K562 (cell line): ENCODE measurements around the gene ARHGAP32. TPM values are rescaled to one million over a fixed set of nuclear protein-coding genes. Genes with fewer than 3 reads are reported as not detected.

Source experiments
- ATAC-seq: fragments of 200-7000 bp; cut with Tn5 transposase; 3 replicates; pipeline ENCODE4 v1.9.1; 2020; ENCODE audit warnings: moderate library complexity
- BruUV-seq: library from RNA; stranded (reverse); fragments of 400-500 nt; replicated peaks from 2 replicates; lab custom pipeline; 2021; lab: Mats Ljungman, UMichigan
- CTCF ChIA-PET: fragments of 300-600 bp; formaldehyde crosslinking; extraction: SDS; loops from one replicate; lab custom pipeline; 2021; ENCODE audit warnings: low intra/inter-chr PET ratio; lab: Yijun Ruan, JAX
- POLR2A ChIA-PET: fragments of 300-600, 350-650 bp; sonication (Branson Sonifier 250); formaldehyde crosslinking; extraction: SDS; loops from one replicate; lab custom pipeline; 2021; ENCODE audit warnings: antibody characterized with exemption, inconsistent platforms; lab: Yijun Ruan, JAX
- DNase-seq, 4 experiments: peaks; one replicate each; pipeline versions ENCODE4 v3.0.0 to v3.0.0-alpha.2; 2011 to 2018; ENCODE audit warnings: low spot score in 3 of 4, mixed read lengths in 3 of 4; ENCODE audit errors: extremely low read depth in 1 of 4
- FAIRE-seq: peaks from 2 replicates; lab custom pipeline; 2011; peaks lifted over from hg19 to GRCh38; lab: Jason Lieb, UNC
- H2AFZ ChIP-seq: 2 replicates; pipeline ENCODE4 v1.6.0; 2011; ENCODE audit warnings: low read depth, low read length, control low read depth, inconsistent platforms
- H3K27ac ChIP-seq: fragments of 200-600 bp; 3 replicates; pipeline ENCODE4 v1.8.0; 2011; ENCODE audit warnings: low read depth, mild to moderate bottlenecking, control low read depth, inconsistent platforms, low read length, moderate library complexity, mixed read lengths; ENCODE audit errors: extremely low read depth
- H3K27me3 ChIP-seq, 2 experiments: fragments of 300-600 bp in 1 of 2; 2 replicates in 1 of 2; 3 replicates in 1 of 2; pipeline versions ENCODE4 v1.6.0 to v1.8.0; 2011; ENCODE audit warnings: inconsistent platforms in 2 of 2, low read length in 2 of 2, mild to moderate bottlenecking in 1 of 2, mixed read lengths in 1 of 2, moderate library complexity in 1 of 2; ENCODE audit not compliant: control insufficient read depth in 2 of 2, insufficient read depth in 2 of 2
- H3K36me3 ChIP-seq: fragments of 300-600 bp; 3 replicates; pipeline ENCODE4 v1.8.0; 2011; ENCODE audit warnings: mild to moderate bottlenecking, low read length, inconsistent platforms; ENCODE audit not compliant: control insufficient read depth, insufficient read depth
- H3K4me1 ChIP-seq, 2 experiments: fragments of 200-600 bp in 1 of 2; replicated peaks in 1 of 2; 2 replicates in 1 of 2; 3 replicates in 1 of 2; pipeline versions ENCODE4 v1.5.1 to v1.8.0; 2011; ENCODE audit warnings: inconsistent platforms in 2 of 2, low read length in 2 of 2, mild to moderate bottlenecking in 1 of 2, mixed read lengths in 1 of 2, moderate library complexity in 1 of 2; ENCODE audit not compliant: control insufficient read depth in 2 of 2, insufficient read depth in 2 of 2
- H3K4me2 ChIP-seq: 2 replicates; pipeline ENCODE4 v1.6.1; 2011; ENCODE audit warnings: low read length, control low read depth, inconsistent platforms, mixed read lengths; ENCODE audit not compliant: insufficient read depth
- H3K4me3 ChIP-seq: fragments of 200-600 bp; sonication (generic), shearing (Covaris generic); 2 replicates; pipeline ENCODE4 v1.5.1; 2016; ENCODE audit warnings: control low read depth, inconsistent platforms
- H3K79me2 ChIP-seq: fragments of 200-600 bp; 3 replicates; pipeline ENCODE4 v1.8.0; 2011; ENCODE audit warnings: low read length, inconsistent platforms; ENCODE audit not compliant: control insufficient read depth, insufficient read depth
- H3K9ac ChIP-seq, 2 experiments: 2 replicates each; pipeline versions ENCODE4 v1.6.0 to v1.6.1; 2011; ENCODE audit warnings: low read depth in 2 of 2, low read length in 2 of 2, control low read depth in 1 of 2, inconsistent platforms in 1 of 2, mild to moderate bottlenecking in 1 of 2, mixed read lengths in 1 of 2; ENCODE audit not compliant: insufficient read depth in 1 of 2
- H3K9me1 ChIP-seq: one replicate; pipeline ENCODE4 v1.6.0; 2011; ENCODE audit warnings: inconsistent platforms, mild to moderate bottlenecking, low read length, moderate library complexity; ENCODE audit not compliant: control insufficient read depth, insufficient read depth
- H3K9me3 ChIP-seq: replicated peaks from 2 replicates; pipeline ENCODE4 v1.5.1; 2011; ENCODE audit warnings: low read depth, low read length, inconsistent platforms; ENCODE audit not compliant: control insufficient read depth, insufficient read depth
- H4K20me1 ChIP-seq: replicated peaks from 2 replicates; pipeline ENCODE4 v1.6.1; 2011; ENCODE audit warnings: low read length, inconsistent platforms, mixed read lengths; ENCODE audit not compliant: control insufficient read depth, insufficient read depth
- DIDO1 ChIP-seq: fragments of 450-650 bp; IDR thresholded peaks from 2 replicates; pipeline ENCODE4 v1.6.1; 2016; ENCODE audit warnings: low read depth, missing biosample characterization, missing genetic modification characterization
- LCOR ChIP-seq: sonication (generic); formaldehyde crosslinking; IDR thresholded peaks from 2 replicates; pipeline ENCODE4 v1.8.0; 2022; ENCODE audit warnings: mild to moderate bottlenecking, missing genetic modification reagents
- MNT ChIP-seq, 2 experiments: fragments of 450-650 bp; conservative IDR thresholded peaks; 2 replicates each; pipeline ENCODE4 v1.6.1; 2017; ENCODE audit warnings: mild to moderate bottlenecking in 2 of 2, moderate library complexity in 2 of 2
- MYC ChIP-seq, 2 experiments: fragments of 250-450 bp in 1 of 2; sonication (Bioruptor Pico) in 1 of 2; IDR thresholded peaks; 2 replicates each; pipeline versions ENCODE4 v1.5.1 to v1.6.1; 2012 to 2021; ENCODE audit warnings: low read depth in 2 of 2, borderline replicate concordance in 1 of 2, improper control_type of control experiment in 1 of 2, low read length in 1 of 2, mild to moderate bottlenecking in 1 of 2, moderate library complexity in 1 of 2
- NR1H2 ChIP-seq: sonication (generic); formaldehyde crosslinking; IDR thresholded peaks from 2 replicates; pipeline ENCODE4 v1.4.0; 2020; ENCODE audit warnings: mild to moderate bottlenecking, missing genetic modification reagents
- POU5F1 ChIP-seq: fragments of 150-350 bp; IDR thresholded peaks from 2 replicates; pipeline ENCODE4 v1.6.1; 2014; ENCODE audit warnings: borderline replicate concordance, low read length, low read depth, mild to moderate bottlenecking; ENCODE audit not compliant: partially characterized antibody
- PPARD ChIP-seq: fragments of 250-450 bp; sonication (Bioruptor Pico); IDR thresholded peaks from 2 replicates; pipeline ENCODE4 v1.8.0; 2022; ENCODE audit warnings: inconsistent platforms, mild to moderate bottlenecking, moderate library complexity
- TCF7L2 ChIP-seq: fragments of 150-350 bp; IDR thresholded peaks from 2 replicates; pipeline ENCODE4 v1.6.1; 2016; ENCODE audit warnings: low read depth, mild to moderate bottlenecking, low read length, moderate library complexity
- TFAM ChIP-seq: fragments of 250-450 bp; sonication (Bioruptor Pico); conservative IDR thresholded peaks from 2 replicates; pipeline ENCODE4 v1.5.0; 2021; ENCODE audit warnings: mild to moderate bottlenecking, moderate library complexity
- ZC3H11A ChIP-seq: IDR thresholded peaks from 2 replicates; pipeline ENCODE4 v1.6.1; 2012; ENCODE audit warnings: low read depth, low read length, improper control_type of control experiment
- WGBS: fragments of 100-300 bp; shearing (Covaris generic); methylation state at CpG from one replicate; pipeline ENCODE4 v1.1.6; 2016; ENCODE audit warnings: low coverage, mixed read lengths; ENCODE audit not compliant: insufficient coverage; ENCODE audit errors: missing lambda C conversion rate; 5-methylcytosine and 5-hydroxymethylcytosine counted together
- in situ Hi-C: fragments of 300-500 bp; cut with MboI; formaldehyde crosslinking; loops from 4 replicates; pipeline ENCODE4 v1.15.0; 2018; ENCODE audit warnings: inconsistent platforms, mixed read lengths
- intact Hi-C: fragments of 100-400 bp; cut with micrococcal nuclease; formaldehyde crosslinking; loops from 2 replicates; pipeline ENCODE4 v1.14.2; 2022
- polyA plus RNA-seq, 8 experiments: library from polyadenylated mRNA; depleted of rRNA in 4 of 8; stranded (reverse) in 5 of 8; unstranded in 3 of 8; fragments of >200 nt; fragmentation: Nextera tagmentation in 2 of 8; fragmentation: Illumina TruSeq in 1 of 8; extraction: Ambion mirVana in 2 of 8; extraction: Trizol in 1 of 8; gene quantifications; 2 replicates each; pipeline versions ENCODE4 v1.2.1 to v1.2.3, GENCODE V29; 2011 to 2014; ENCODE audit warnings: inconsistent platforms in 1 of 8, missing spikeins in 1 of 8
- total RNA-seq, 7 experiments: library from RNA; depleted of rRNA in 6 of 7; stranded (reverse); fragments of >200 nt in 6 of 7; fragmentation: Illumina TruSeq in 2 of 7; extraction: Trizol in 2 of 7; gene quantifications; 2 replicates each; pipeline versions ENCODE4 v1.2.1 to v1.2.3, GENCODE V29; 2011 to 2021; ENCODE audit warnings: low replicate concordance in 1 of 7
- TF ChIP-seq, protein P1 (sequence below): sonication (generic); formaldehyde crosslinking; IDR thresholded peaks from 2 replicates; pipeline ENCODE4 v1.8.0; 2022; ENCODE audit warnings: mild to moderate bottlenecking, missing genetic modification reagents

Gene ARHGAP32
- total and polyA plus RNA-seq, 9 of the 15 experiments (the other 6 are each of a cell fraction or from before 2014, with no cell fraction given) = 0.18 TPM; not detected in 8

DNA sequence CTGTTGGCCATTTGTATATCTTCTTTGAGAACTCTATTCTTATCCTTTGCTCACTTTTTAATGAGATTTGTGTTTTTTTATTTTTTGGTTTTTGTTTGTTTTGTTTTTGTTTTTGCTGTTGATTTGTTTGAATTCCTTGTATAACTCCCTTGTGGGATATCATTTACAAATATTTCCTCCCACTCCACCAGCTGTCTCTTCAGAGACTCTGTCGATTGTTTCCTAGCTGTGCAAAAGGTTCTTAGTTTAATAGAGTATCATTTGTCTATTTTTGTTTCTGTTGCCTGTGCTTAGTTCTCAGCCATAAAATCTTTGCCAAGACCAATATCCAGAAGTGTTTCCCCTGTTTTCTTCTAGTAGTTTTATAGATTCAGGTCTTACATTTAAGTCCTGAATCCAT lies 82.4 kb downstream of the ARHGAP32 start:
- H3K27ac ChIP-seq = no peak overlapping the region
- no TSS peak for BruUV-seq
- H3K9me1 ChIP-seq = no peaks in the 10 kb centered on the region
- H3K36me3 ChIP-seq = no peaks in the 10 kb centered on the region
- no peak for TF ChIP-seq DIDO1 (tag)
- no peak for TF ChIP-seq TCF7L2
- no peak for TF ChIP-seq ZC3H11A
- TF ChIP-seq, protein P1, sequence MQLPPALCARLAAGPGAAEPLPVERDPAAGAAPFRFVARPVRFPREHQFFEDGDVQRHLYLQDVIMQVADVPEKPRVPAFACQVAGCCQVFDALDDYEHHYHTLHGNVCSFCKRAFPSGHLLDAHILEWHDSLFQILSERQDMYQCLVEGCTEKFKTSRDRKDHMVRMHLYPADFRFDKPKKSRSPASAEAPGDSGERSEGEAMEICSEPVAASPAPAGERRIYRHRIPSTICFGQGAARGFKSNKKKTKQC (CRISPR knock-in tag) = no peak
- TF ChIP-seq MYC (IDR thresholded peaks at IDR 0.05; ENCODE audit: low read depth, low read length) = no peak
- TF ChIP-seq MYC (CRISPR knock-in tag; IDR thresholded peaks at IDR 0.05; ENCODE audit: borderline replicate concordance, low read depth) = no peak
- no peak for TF ChIP-seq TFAM
- no peak for TF ChIP-seq MNT (conservative IDR thresholded peaks at IDR 0.05)
- no peak for TF ChIP-seq POU5F1
- TF ChIP-seq PPARD (CRISPR knock-in tag) = no peak
- TF ChIP-seq NR1H2 (CRISPR knock-in tag) = no peak
- no peak for TF ChIP-seq LCOR (CRISPR knock-in tag)
- POLR2A ChIA-PET = no interaction called here
- DNase-seq (no peak), ATAC-seq (no peak), FAIRE-seq (no peak)
- 0% methylated on average over 1 of the region's 1 CpG for WGBS
- no peak overlapping the region for H2AFZ ChIP-seq
- no peaks in the 10 kb centered on the region for H3K9me3 ChIP-seq
- no peaks in the 10 kb centered on the region for H4K20me1 ChIP-seq
- no peaks in the 10 kb centered on the region for H3K79me2 ChIP-seq
- H3K4me2 ChIP-seq = no peak overlapping the region
- intact Hi-C loops = loop anchor here (10.0 kb wide), 1 partner anchor 225 kb away; no protein-coding TSS in a partner anchor
- CTCF ChIA-PET = no interaction called here
- H3K9ac ChIP-seq = no peak overlapping the region
- H3K4me1 ChIP-seq = no peaks in the 10 kb centered on the region
- in situ Hi-C loops = no loop called here
- H3K4me3 ChIP-seq = no peak overlapping the region
- no peaks in the 10 kb centered on the region for H3K27me3 ChIP-seq
